Loucy (cell line): ENCODE data around the gene MYO9A.
A peak's percentile ranks its signal among the peaks of the same experiment; 100 is the strongest.

Experiments used
- H2AFZ ChIP-seq: fragments of 200-600 bp; sonication (generic); 2 replicates; pipeline ENCODE4 v1.6.0; 2016; ENCODE audit warnings: antibody characterized with exemption, mild to moderate bottlenecking, low read length, moderate library complexity
- H3F3A ChIP-seq: fragments of 200-600 bp; 2 replicates; pipeline ENCODE4 v1.6.0; 2016; ENCODE audit warnings: antibody characterized with exemption, low read depth, mild to moderate bottlenecking
- H3K27me3 ChIP-seq: fragments of 200-600 bp; sonication (generic); 2 replicates; pipeline ENCODE4 v1.6.1; 2014; ENCODE audit warnings: low read length, mild to moderate bottlenecking; ENCODE audit not compliant: insufficient read depth, poor library complexity, severe bottlenecking
- H3K36me3 ChIP-seq: fragments of 200-600 bp; sonication (generic); 2 replicates; pipeline ENCODE4 v1.6.1; 2016; ENCODE audit warnings: low read length; ENCODE audit not compliant: insufficient read depth
- H3K4me1 ChIP-seq: fragments of 200-600 bp; sonication (generic); 2 replicates; pipeline ENCODE4 v1.5.1; 2014; ENCODE audit warnings: low read length, mild to moderate bottlenecking; ENCODE audit not compliant: insufficient read depth, poor library complexity, severe bottlenecking
- H3K4me2 ChIP-seq: fragments of 200-600 bp; sonication (generic); 2 replicates; pipeline ENCODE4 v1.6.0; 2014; ENCODE audit warnings: antibody characterized with exemption, low read length, low read depth, mild to moderate bottlenecking; ENCODE audit not compliant: poor library complexity, severe bottlenecking
- H3K4me3 ChIP-seq: fragments of 200-600 bp; sonication (generic); 2 replicates; pipeline ENCODE4 v1.5.1; 2014; ENCODE audit warnings: low read length, mild to moderate bottlenecking, mixed read lengths; ENCODE audit not compliant: poor library complexity, severe bottlenecking
- H3K79me2 ChIP-seq: fragments of 200-600 bp; sonication (generic); 2 replicates; pipeline ENCODE4 v1.6.1; 2014; ENCODE audit warnings: low read length; ENCODE audit not compliant: insufficient read depth
- H3K9ac ChIP-seq: fragments of 200-600 bp; sonication (generic); 2 replicates; pipeline ENCODE4 v1.6.0; 2014; ENCODE audit warnings: mild to moderate bottlenecking, low read depth, low read length, moderate library complexity; ENCODE audit not compliant: poor library complexity, severe bottlenecking
- H3K9me2 ChIP-seq: fragments of 200-600 bp; sonication (generic); replicated peaks from 2 replicates; pipeline ENCODE4 v1.6.1; 2016; ENCODE audit warnings: low read depth, low read length, mixed read lengths
- H3K9me3 ChIP-seq: fragments of 200-600 bp; sonication (generic); 2 replicates; pipeline ENCODE4 v1.6.1; 2014; ENCODE audit warnings: mild to moderate bottlenecking, antibody characterized with exemption, low read length, low read depth; ENCODE audit not compliant: insufficient read depth
- H4K20me1 ChIP-seq: fragments of 200-600 bp; sonication (generic); 2 replicates; pipeline ENCODE4 v1.6.0; 2014; ENCODE audit warnings: antibody characterized with exemption, low read length, mild to moderate bottlenecking; ENCODE audit not compliant: insufficient read depth, poor library complexity, severe bottlenecking
- EZH2phosphoT487 ChIP-seq: fragments of 200-600 bp; IDR thresholded peaks from 2 replicates; pipeline ENCODE4 v1.6.1; 2018; ENCODE audit warnings: antibody characterized with exemption, mild to moderate bottlenecking, moderate library complexity, borderline replicate concordance
- TF ChIP-seq, protein P1 (sequence below): fragments of 200-600 bp; sonication (generic); conservative IDR thresholded peaks from 2 replicates; pipeline ENCODE4 v1.5.1; 2014; ENCODE audit warnings: mild to moderate bottlenecking, antibody characterized with exemption, low read length

MYO9A gene

GRCh38 chr15:72092006-72092405 lies 25.9 kb downstream of the MYO9A start:
- H3K9me3 ChIP-seq: peaks cover 7% of the 10 kb centered on the region; the same call in 1 of the 2 replicates
- H3K9ac ChIP-seq: peak overlapping the region; percentile 22
- peak overlapping the region; percentile 35 for H3K4me2 ChIP-seq
- no peak overlapping the region for H2AFZ ChIP-seq
- H3K4me3 ChIP-seq: no peak overlapping the region
- H3K27me3 ChIP-seq: no peaks in the 10 kb centered on the region
- H4K20me1 ChIP-seq: peaks cover 6% of the 10 kb centered on the region
- peaks cover 17% of the 10 kb centered on the region for H3K4me1 ChIP-seq
- no peaks in the 10 kb centered on the region; the same call in 1 of the 2 replicates for H3K36me3 ChIP-seq
- no peaks in the 10 kb centered on the region for H3K9me2 ChIP-seq
- H3K79me2 ChIP-seq: peaks cover 62% of the 10 kb centered on the region
- H3F3A ChIP-seq: 0 out of 2 replicates have a peak, but pooled peaks cover 6% of the 10 kb centered on the region
- TF ChIP-seq, protein P1, sequence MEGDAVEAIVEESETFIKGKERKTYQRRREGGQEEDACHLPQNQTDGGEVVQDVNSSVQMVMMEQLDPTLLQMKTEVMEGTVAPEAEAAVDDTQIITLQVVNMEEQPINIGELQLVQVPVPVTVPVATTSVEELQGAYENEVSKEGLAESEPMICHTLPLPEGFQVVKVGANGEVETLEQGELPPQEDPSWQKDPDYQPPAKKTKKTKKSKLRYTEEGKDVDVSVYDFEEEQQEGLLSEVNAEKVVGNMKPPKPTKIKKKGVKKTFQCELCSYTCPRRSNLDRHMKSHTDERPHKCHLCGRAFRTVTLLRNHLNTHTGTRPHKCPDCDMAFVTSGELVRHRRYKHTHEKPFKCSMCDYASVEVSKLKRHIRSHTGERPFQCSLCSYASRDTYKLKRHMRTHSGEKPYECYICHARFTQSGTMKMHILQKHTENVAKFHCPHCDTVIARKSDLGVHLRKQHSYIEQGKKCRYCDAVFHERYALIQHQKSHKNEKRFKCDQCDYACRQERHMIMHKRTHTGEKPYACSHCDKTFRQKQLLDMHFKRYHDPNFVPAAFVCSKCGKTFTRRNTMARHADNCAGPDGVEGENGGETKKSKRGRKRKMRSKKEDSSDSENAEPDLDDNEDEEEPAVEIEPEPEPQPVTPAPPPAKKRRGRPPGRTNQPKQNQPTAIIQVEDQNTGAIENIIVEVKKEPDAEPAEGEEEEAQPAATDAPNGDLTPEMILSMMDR: no peak
- no peak for TF ChIP-seq EZH2phosphoT487

- H3K79me2 ChIP-seq: peaks cover 40% of the 10 kb centered on the region
- TF ChIP-seq, protein P1: no peak
- TF ChIP-seq EZH2phosphoT487: no peak
Measured at GRCh38 chr15:72086920-72087648, 30.9 kb downstream of the MYO9A start.

GRCh38 chr15:72086010-72086697 lies 31.8 kb downstream of the MYO9A start:
- Histone ChIP-seq H2AFZ (no peak overlapping the region), H3K36me3 (no peaks in the 10 kb centered on the region), H3K9me2 (no peaks in the 10 kb centered on the region), H3K9me3 (no peaks in the 10 kb centered on the region), H3K27me3 (no peaks in the 10 kb centered on the region), H3K4me3 (no peak overlapping the region), H3F3A (no peaks in the 10 kb centered on the region), H3K9ac (no peak overlapping the region), H4K20me1 (no peaks in the 10 kb centered on the region), H3K4me2 (no peak overlapping the region), H3K4me1 (peaks cover 18% of the 10 kb centered on the region), H3K79me2 (peaks cover 34% of the 10 kb centered on the region)
- TF ChIP-seq, protein P1: peak; percentile 34
- TF ChIP-seq EZH2phosphoT487: no peak

More at GRCh38 chr15:72086920-72087648, 30.9 kb downstream of the MYO9A start:
- Histone ChIP-seq H3F3A (0 out of 2 replicates have a peak, but pooled peaks cover 1% of the 10 kb centered on the region), H3K9me2 (no peaks in the 10 kb centered on the region), H3K4me2 (no peak overlapping the region), H3K27me3 (no peaks in the 10 kb centered on the region), H3K36me3 (no peaks in the 10 kb centered on the region), H3K9me3 (no peaks in the 10 kb centered on the region), H3K9ac (no peak overlapping the region), H2AFZ (no peak overlapping the region), H4K20me1 (peaks cover 1% of the 10 kb centered on the region), H3K4me1 (peaks cover 17% of the 10 kb centered on the region), H3K4me3 (no peak overlapping the region)
